H1 (cell line): Measurements from ENCODE around the gene SPG7. TPM values are rescaled to one million over a fixed set of nuclear protein-coding genes. Genes with fewer than 3 reads are reported as not detected.

Experiments
- ATF3 ChIP-seq: IDR thresholded peaks from 2 replicates; pipeline ENCODE4 v1.6.1; 2011; ENCODE audit warnings: low read depth, mild to moderate bottlenecking, low read length; ENCODE audit not compliant: insufficient read depth
- CHD1 ChIP-seq: IDR thresholded peaks from 2 replicates; pipeline ENCODE4 v1.6.1; 2012; ENCODE audit warnings: low read depth, low read length, improper control_type of control experiment
- FOSL1 ChIP-seq: IDR thresholded peaks from 2 replicates; pipeline ENCODE4 v1.6.1; 2011; ENCODE audit warnings: mild to moderate bottlenecking, low read depth, low read length, moderate library complexity; ENCODE audit not compliant: insufficient read depth
- MAX ChIP-seq: IDR thresholded peaks from 2 replicates; pipeline ENCODE4 v1.6.1; 2012; ENCODE audit warnings: inconsistent platforms
- polyA plus RNA-seq, 7 experiments: library from polyadenylated mRNA; depleted of rRNA in 3 of 7; stranded (reverse) in 5 of 7; unstranded in 2 of 7; fragments of >200 nt in 5 of 7; fragments of 200-250 nt in 2 of 7; gene quantifications; 1 replicate in 5 of 7; 2 replicates in 1 of 7; 4 replicates in 1 of 7; pipeline versions ENCODE4 v1.2.1 to v1.2.3, GENCODE V29; 2011 to 2013; ENCODE audit warnings: missing spikeins in 2 of 7, mixed read lengths in 2 of 7
- total RNA-seq: library from RNA; stranded (reverse); fragmentation: NEBNext Ultra II Directional; extraction: Animal tissue kit (Norgen Biotek cat#: 25700); gene quantifications from 2 replicates; pipeline ENCODE4 v1.2.1, GENCODE V29; 2021

Gene SPG7
- total and polyA plus RNA-seq, 2 of the 8 experiments (the other 6 are each of a cell fraction or from before 2014, with no cell fraction given), result 72.1 to 113 TPM

- no peak for TF ChIP-seq ATF3
- no peak for TF ChIP-seq CHD1
- TF ChIP-seq FOSL1, result no peak
- no peak for TF ChIP-seq MAX
- TF ChIP-seq, all 59 proteins: peak for 0
Observed at GRCh38 chr16:89579351-89579750, 71.1 kb downstream of the SPG7 start (continued).
